Left lung (tissue), 10 donors: ENCODE measurements around the gene BCAS3. TPM values are rescaled to one million over a fixed set of nuclear protein-coding genes. Genes with fewer than 3 reads are reported as not detected.

Experiments
- ATAC-seq: fragments of 200-7000 bp; cut with Tn5 transposase; one replicate; pipeline ENCODE4 v1.9.1; 2020; ENCODE audit warnings: moderate library complexity
- DNase-seq, 4 donors: peaks; one replicate each; pipeline ENCODE4 v3.0.0-alpha.2; 2013 to 2020
- H3K27ac ChIP-seq, 2 donors: fragments of 200-600 bp; sonication (generic) in 1 of 2; one replicate each; pipeline versions ENCODE4 v1.5.0 to v1.8.0; 2020 to 2021
- H3K27me3 ChIP-seq, 2 donors: fragments of 200-600 bp; sonication (generic) in 1 of 2; one replicate each; pipeline versions ENCODE4 v1.5.0 to v1.8.0; 2020 to 2021
- H3K36me3 ChIP-seq, 2 donors: fragments of 200-600 bp; sonication (generic) in 1 of 2; one replicate each; pipeline versions ENCODE4 v1.5.0 to v1.8.0; 2020 to 2021
- H3K4me1 ChIP-seq, 2 donors: fragments of 200-600 bp; one replicate each; pipeline ENCODE4 v1.8.0; 2021
- H3K4me3 ChIP-seq, 2 donors: fragments of 200-600 bp; sonication (generic) in 1 of 2; one replicate each; pipeline versions ENCODE4 v1.5.0 to v1.8.0; 2020 to 2021; ENCODE audit warnings: mild to moderate bottlenecking in 1 of 2
- H3K9me3 ChIP-seq, 2 donors: fragments of 200-600 bp; sonication (generic) in 1 of 2; one replicate each; pipeline versions ENCODE4 v1.5.0 to v1.8.0; 2020 to 2021
- CTCF ChIP-seq, 2 donors: fragments of 200-600 bp; sonication (generic) in 1 of 2; IDR thresholded peaks; one replicate each; pipeline versions ENCODE4 v1.5.0 to v1.8.0; 2021; ENCODE audit warnings: antibody characterized with exemption in 2 of 2
- intact Hi-C, 2 donors: fragments of 100-400 bp; cut with DNase I; formaldehyde crosslinking; loops; one replicate each; pipeline versions ENCODE4 v1.11.2 to v1.14.2; 2022
- polyA plus RNA-seq, 6 donors: library from polyadenylated mRNA; unstranded; fragments of 120-200 nt; gene quantifications; one replicate each; pipeline ENCODE4 v1.2.1, GENCODE V29; 2013; ENCODE audit not compliant: insufficient read length in 6 of 6
- total RNA-seq, 2 donors: library from RNA; stranded (reverse); fragmentation: NEBNext Ultra II Directional; extraction: Animal tissue kit (Norgen Biotek cat#: 25700); gene quantifications; one replicate each; pipeline ENCODE4 v1.2.1, GENCODE V29; 2021
- donor health status: DM: no; HTN: yes; CAD: no.
- donor health status: DM: no; HTN: no; CAD: no.

Gene BCAS3
- total and polyA plus RNA-seq, 8 donors: 21.2 to 29.6 (median 28.0) TPM

- no peak for TF ChIP-seq CTCF (IDR thresholded peaks at IDR 0.05)
- no peak overlapping the region for H3K4me3 ChIP-seq
- no peak for DNase-seq
- H3K4me1 ChIP-seq: peaks cover 7 to 54% of the 10 kb centered on the region in 2 donors
- no peaks in the 10 kb centered on the region for H3K9me3 ChIP-seq
- H3K27me3 ChIP-seq: no peaks in the 10 kb centered on the region
- intact Hi-C loops: no loop called here
- no peaks in the 10 kb centered on the region for H3K36me3 ChIP-seq
- peak overlapping the region in 1 of 2 donors; percentile 5 for H3K27ac ChIP-seq
- no peak for ATAC-seq
Observed at GRCh38 chr17:61221181-61221580, 543.5 kb downstream of the BCAS3 start.

- Histone ChIP-seq H3K27ac (peak overlapping the region in 1 of 2 donors; percentile 5), H3K36me3 (no peaks in the 10 kb centered on the region), H3K27me3 (no peaks in the 10 kb centered on the region), H3K4me1 (peaks cover 7 to 54% of the 10 kb centered on the region in 2 donors), H3K9me3 (no peaks in the 10 kb centered on the region), H3K4me3 (no peak overlapping the region)
- intact Hi-C loops: no loop called here
- no peak for TF ChIP-seq CTCF (IDR thresholded peaks at IDR 0.05)
- ATAC-seq (no peak), DNase-seq (no peak)
Observed at GRCh38 chr17:61221597-61222471, 544.2 kb downstream of the BCAS3 start.

GRCh38 chr17:61223725-61224124 is 546.1 kb downstream of the BCAS3 start:
- no peaks in the 10 kb centered on the region for H3K9me3 ChIP-seq
- peaks cover 0 to 40% of the 10 kb centered on the region in 2 donors for H3K4me1 ChIP-seq
- DNase-seq: no peak
- no peaks in the 10 kb centered on the region for H3K27me3 ChIP-seq
- no peaks in the 10 kb centered on the region for H3K36me3 ChIP-seq
- H3K27ac ChIP-seq: no peak overlapping the region
- H3K4me3 ChIP-seq: no peak overlapping the region
- intact Hi-C loops: no loop called here
- no peak for TF ChIP-seq CTCF (IDR thresholded peaks at IDR 0.05)
- no peak for ATAC-seq

DNA sequence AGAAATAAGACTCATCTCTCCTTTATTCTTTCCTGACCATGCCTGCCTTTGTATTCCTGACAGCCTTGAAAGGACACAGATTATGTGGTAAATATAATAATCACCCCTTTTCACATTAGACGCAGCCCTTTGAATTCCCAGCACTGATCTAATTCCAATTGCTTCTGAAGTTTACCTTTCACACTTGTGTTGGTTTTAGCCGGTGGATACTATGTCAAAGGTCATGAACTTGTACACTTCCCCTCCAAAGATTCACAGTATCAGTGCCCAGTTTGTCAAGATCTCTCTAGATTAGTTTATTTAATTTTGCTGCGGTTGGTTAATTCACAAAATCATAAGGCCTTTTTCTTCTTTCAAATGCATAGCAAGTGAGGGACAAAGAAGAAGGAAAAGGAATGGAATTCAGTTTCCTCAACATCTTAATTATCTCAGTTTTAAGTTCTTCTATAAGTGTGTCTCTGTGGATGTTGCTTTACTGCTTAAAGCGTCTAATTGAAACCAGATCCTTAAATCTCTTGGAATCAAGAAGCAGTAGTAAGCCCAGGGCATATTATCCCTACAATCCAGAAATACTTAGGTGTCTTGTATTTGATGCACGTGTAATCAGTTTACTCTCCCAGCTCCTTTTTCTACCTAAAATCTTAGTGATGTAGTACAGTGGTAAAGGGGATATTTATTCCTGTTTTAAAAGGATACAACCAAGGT is 547.7 kb downstream of the BCAS3 start:
- no peaks in the 10 kb centered on the region for H3K36me3 ChIP-seq
- H3K27me3 ChIP-seq: no peaks in the 10 kb centered on the region
- intact Hi-C loops: no loop called here
- no peak for ATAC-seq
- peaks cover 0 to 28% of the 10 kb centered on the region in 2 donors for H3K4me1 ChIP-seq
- no peak overlapping the region for H3K27ac ChIP-seq
- no peaks in the 10 kb centered on the region for H3K9me3 ChIP-seq
- no peak for TF ChIP-seq CTCF (IDR thresholded peaks at IDR 0.05)
- no peak overlapping the region for H3K4me3 ChIP-seq
- no peak for DNase-seq

DNA sequence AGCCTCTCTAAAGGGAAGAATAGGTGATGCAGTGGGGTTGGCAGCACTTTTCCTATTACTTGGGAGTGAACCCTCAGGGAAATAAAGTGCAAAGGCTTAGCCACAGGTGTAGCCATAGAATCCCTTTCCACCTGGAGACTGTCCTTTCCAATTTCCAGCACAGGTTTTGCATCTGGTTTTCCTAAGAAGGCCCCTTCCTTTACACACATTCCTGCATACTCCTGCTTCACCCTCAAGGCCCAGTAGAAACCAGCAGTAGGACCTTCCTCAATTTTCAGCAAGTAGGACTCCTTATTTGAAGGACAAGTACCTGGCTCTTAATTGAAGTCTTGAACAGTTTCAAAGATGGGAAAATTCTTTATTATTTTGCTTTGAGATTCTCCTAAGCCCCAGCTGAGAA is 550.2 kb downstream of the BCAS3 start:
- H3K4me1 ChIP-seq: peaks cover 0 to 4% of the 10 kb centered on the region in 2 donors
- DNase-seq: no peak
- no peak for TF ChIP-seq CTCF (IDR thresholded peaks at IDR 0.05)
- no peak overlapping the region for H3K27ac ChIP-seq
- H3K27me3 ChIP-seq: no peaks in the 10 kb centered on the region
- no peak overlapping the region for H3K4me3 ChIP-seq
- no peaks in the 10 kb centered on the region for H3K9me3 ChIP-seq
- H3K36me3 ChIP-seq: no peaks in the 10 kb centered on the region
- ATAC-seq: no peak
- intact Hi-C loops: no loop called here
